Kidney tubule cell (primary cell): ENCODE data around the gene CPEB1.

Experiments used
- DNase-seq: peaks from one replicate; pipeline ENCODE4 v3.0.0-alpha.2; 2018; ENCODE audit warnings: low spot score

CPEB1 gene

GRCh38 chr15:82647045-82647834 lies at the start of gene CPEB1:
Gene CPEB1, minus strand, starts transcription at chr15:82647363. Its CDS starts 18,904 bp downstream, at chr15:82628459.
- peak; percentile 40 for DNase-seq

GRCh38 chr15:82692171-82692570 lies 45.0 kb upstream of the CPEB1 start:
- no peak for DNase-seq

GRCh38 chr15:82689147-82689546 lies 42.0 kb upstream of the CPEB1 start:
- DNase-seq: no peak

GRCh38 chr15:82688691-82689090 lies 41.5 kb upstream of the CPEB1 start:
- DNase-seq: no peak

- no peak for DNase-seq
Observed at GRCh38 chr15:82681371-82681770, 34.2 kb upstream of the CPEB1 start.

GRCh38 chr15:82680200-82681102 lies 33.3 kb upstream of the CPEB1 start:
- peak; percentile 83 for DNase-seq

GRCh38 chr15:82679626-82680199 lies 32.5 kb upstream of the CPEB1 start:
- no peak for DNase-seq

- DNase-seq: no peak
Observed at GRCh38 chr15:82677720-82678323, 30.7 kb upstream of the CPEB1 start.

GRCh38 chr15:82674873-82675272 lies 27.7 kb upstream of the CPEB1 start:
- DNase-seq: no peak

- no peak for DNase-seq
Observed at GRCh38 chr15:82670699-82671098, 23.5 kb upstream of the CPEB1 start.

GRCh38 chr15:82666606-82667005 lies 19.4 kb upstream of the CPEB1 start:
- DNase-seq: no peak

- DNase-seq: no peak
Observed at GRCh38 chr15:82664021-82664420, 16.9 kb upstream of the CPEB1 start.

- DNase-seq: peak; percentile 35
Observed at GRCh38 chr15:82663186-82663600, 16.0 kb upstream of the CPEB1 start.

GRCh38 chr15:82662641-82663040 lies 15.5 kb upstream of the CPEB1 start:
- DNase-seq: no peak

- DNase-seq: no peak
Observed at GRCh38 chr15:82660378-82660777, 13.2 kb upstream of the CPEB1 start.

- no peak for DNase-seq
Observed at GRCh38 chr15:82656641-82657266, 9.6 kb upstream of the CPEB1 start.

GRCh38 chr15:82655606-82656005 lies 8.4 kb upstream of the CPEB1 start:
- no peak for DNase-seq

GRCh38 chr15:82653483-82654168 lies 6.5 kb upstream of the CPEB1 start:
- peak; percentile 17 for DNase-seq

GRCh38 chr15:82651708-82652107 lies 4.5 kb upstream of the CPEB1 start:
- no peak for DNase-seq

- no peak for DNase-seq
Observed at GRCh38 chr15:82650046-82650670, 3.0 kb upstream of the CPEB1 start.
